Left colon (tissue), 2 donors: ENCODE data around the gene TEC. TPM values are rescaled to one million over a fixed set of nuclear protein-coding genes. Genes with fewer than 3 reads are reported as not detected.

ENCODE experiments used
- ATAC-seq: fragments of 200-7000 bp; cut with Tn5 transposase; one replicate; pipeline ENCODE4 v1.9.1; 2020; ENCODE audit warnings: mild to moderate bottlenecking, moderate library complexity
- DNase-seq, 2 donors: peaks; one replicate each; pipeline ENCODE4 v3.0.0-alpha.2; 2020
- intact Hi-C, 2 donors: fragments of 100-400 bp; cut with DNase I in 1 of 2; cut with micrococcal nuclease in 1 of 2; formaldehyde crosslinking; loops; one replicate each; pipeline versions ENCODE4 v1.11.2 to v1.14.0; 2022; cut with DNase I, micrococcal nuclease
- total RNA-seq, 2 donors: library from RNA; stranded (reverse); fragmentation: NEBNext Ultra II Directional; extraction: Animal tissue kit (Norgen Biotek cat#: 25700); gene quantifications; one replicate each; pipeline ENCODE4 v1.2.1, GENCODE V29; 2021
- donor health status: DM: no; HTN: no; CAD: no.
- donor health status: DM: yes; HTN: yes; CAD: no.

TEC gene
- total RNA-seq, 2 donors from 2014 or later, result 3.1 to 3.6 TPM

- intact Hi-C loops, result no loop called here
- DNase-seq, result no peak
Observed at GRCh38 chr4:48138936-48139335, 130.7 kb downstream of the TEC start.

DNA sequence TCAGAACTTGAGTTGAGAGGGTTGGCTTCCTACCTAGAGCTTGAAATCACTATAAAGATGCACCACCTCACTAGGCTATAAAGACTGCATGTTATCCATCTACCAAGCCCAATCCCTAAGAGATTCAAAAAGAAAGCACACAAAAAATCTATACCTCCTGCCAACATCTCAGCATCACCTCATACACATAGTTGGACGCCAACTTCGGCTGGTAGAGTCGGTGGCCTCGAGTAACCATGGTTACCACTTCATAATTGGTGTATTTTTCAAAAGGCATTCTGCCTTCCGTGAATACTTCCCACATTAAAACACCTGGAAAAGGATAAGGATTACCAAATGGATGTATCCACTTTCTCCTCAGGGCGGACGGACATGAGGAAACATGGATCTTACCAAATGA is 131.1 kb downstream of the TEC start:
- no peak for DNase-seq
- intact Hi-C loops, result no loop called here
- ATAC-seq, result no peak

More at GRCh38 chr4:48138936-48139335, 130.7 kb downstream of the TEC start:
- ATAC-seq, result peak; percentile 70

GRCh38 chr4:48137846-48138245 is 131.8 kb downstream of the TEC start:
- ATAC-seq, result no peak
- DNase-seq, result no peak
- intact Hi-C loops, result no loop called here

GRCh38 chr4:48134081-48134480 is 135.6 kb downstream of the TEC start, which contains the start of gene TXK:
TSS of gene TXK (minus strand) at chr4:48134250. CDS start at chr4:48134170, 80 bp downstream.
- intact Hi-C loops, result no loop called here
- ATAC-seq (no peak), DNase-seq (no peak)

GRCh38 chr4:48133669-48134068 is 136.0 kb downstream of the TEC start:
- DNase-seq (no peak), ATAC-seq (no peak)
- intact Hi-C loops, result no loop called here

GRCh38 chr4:48131736-48132135 is 137.9 kb downstream of the TEC start:
- intact Hi-C loops, result no loop called here

GRCh38 chr4:48130100-48130499 is 139.5 kb downstream of the TEC start:
- intact Hi-C loops, result no loop called here
- DNase-seq (no peak), ATAC-seq (no peak)

More at GRCh38 chr4:48131736-48132135, 137.9 kb downstream of the TEC start:
- ATAC-seq (no peak), DNase-seq (no peak)

DNA sequence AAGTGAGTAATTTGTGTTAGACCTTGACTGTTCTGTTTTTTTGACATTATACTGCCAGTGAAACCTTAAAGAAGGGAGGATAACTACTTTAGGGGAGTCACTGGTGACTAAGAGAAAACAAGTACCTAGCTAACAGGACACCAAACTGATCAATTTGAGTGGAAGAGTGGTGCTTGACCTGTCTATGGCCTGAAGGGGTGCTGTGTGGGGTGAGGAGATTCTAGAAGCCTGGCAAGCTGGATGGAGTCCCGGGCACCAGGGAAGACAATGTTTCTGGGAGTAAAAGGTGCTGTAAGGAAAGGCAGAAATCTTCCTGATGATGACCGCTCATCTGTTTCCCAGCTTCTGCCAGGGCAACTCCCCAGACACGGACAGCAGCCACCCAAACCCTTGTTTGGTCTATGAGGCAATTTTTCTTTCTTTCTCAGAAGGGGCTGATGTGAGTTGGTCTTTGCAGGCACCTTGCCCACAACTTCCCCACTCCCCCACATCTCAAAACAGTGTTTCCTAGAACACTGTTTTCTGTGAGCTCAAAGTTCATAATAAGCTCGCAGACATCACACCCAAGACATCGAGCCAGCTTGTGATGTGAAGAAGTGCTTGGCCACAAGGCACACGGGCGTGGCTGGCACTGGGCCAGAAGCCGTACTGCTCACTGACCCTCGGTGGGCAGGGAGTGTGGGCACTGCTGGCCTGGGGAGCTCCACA is 140.2 kb downstream of the TEC start:
- DNase-seq, result peak; percentile 33 to 61
- intact Hi-C loops, result no loop called here
- ATAC-seq, result peak; percentile 61

GRCh38 chr4:48127682-48128404 is 141.8 kb downstream of the TEC start:
- DNase-seq, result peak; percentile 42 to 65
- ATAC-seq, result peak; percentile 74
- intact Hi-C loops, result no loop called here

GRCh38 chr4:48127231-48127630 is 142.4 kb downstream of the TEC start:
- ATAC-seq (peak; percentile 64), DNase-seq (no peak)
- intact Hi-C loops, result no loop called here

DNA sequence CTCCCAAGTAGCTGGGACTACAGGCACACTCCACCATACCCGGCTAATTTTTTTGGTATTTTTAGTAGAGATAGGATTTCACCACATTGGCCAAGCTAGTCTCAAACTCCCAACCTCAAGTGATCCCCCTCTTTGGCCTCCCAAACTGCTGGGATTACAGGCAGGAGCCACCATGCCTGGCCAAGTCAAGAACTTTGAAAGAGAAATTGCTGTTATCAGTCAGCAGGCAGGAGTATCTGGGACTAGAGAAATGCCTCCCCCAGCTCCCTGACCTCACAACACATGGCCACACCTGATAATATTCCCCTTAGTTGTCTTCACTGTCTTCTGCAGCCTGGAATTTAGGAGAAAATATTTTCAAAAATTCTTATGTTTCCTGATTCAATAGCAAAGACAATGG is 143.0 kb downstream of the TEC start:
- ATAC-seq (no peak), DNase-seq (no peak)
- intact Hi-C loops, result no loop called here

- DNase-seq (no peak), ATAC-seq (no peak)
- intact Hi-C loops, result no loop called here
Observed at GRCh38 chr4:48124870-48125269, 144.8 kb downstream of the TEC start.

GRCh38 chr4:48122756-48123155 is 146.9 kb downstream of the TEC start:
- DNase-seq (no peak), ATAC-seq (no peak)
- intact Hi-C loops, result no loop called here

DNA sequence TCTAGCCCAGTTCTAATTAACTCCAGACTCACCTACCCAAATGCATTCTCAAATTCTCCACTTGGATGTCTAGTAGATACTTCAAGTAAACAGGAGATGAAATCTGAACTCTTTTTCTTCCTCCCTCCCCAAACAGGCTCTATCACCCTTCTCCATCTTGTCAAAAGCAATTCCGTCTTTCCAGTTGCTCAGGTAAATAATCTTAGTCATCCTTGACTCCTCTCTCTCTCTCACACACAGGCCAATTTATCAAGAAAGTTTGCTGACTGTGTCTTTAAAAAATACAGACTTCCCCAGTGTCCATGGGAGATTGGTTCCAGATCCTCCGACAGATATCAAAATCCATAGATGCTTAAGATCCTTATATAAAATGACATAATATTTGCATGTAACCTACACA is 148.5 kb downstream of the TEC start:
- ATAC-seq, result no peak
- intact Hi-C loops, result no loop called here
- DNase-seq, result no peak

DNA sequence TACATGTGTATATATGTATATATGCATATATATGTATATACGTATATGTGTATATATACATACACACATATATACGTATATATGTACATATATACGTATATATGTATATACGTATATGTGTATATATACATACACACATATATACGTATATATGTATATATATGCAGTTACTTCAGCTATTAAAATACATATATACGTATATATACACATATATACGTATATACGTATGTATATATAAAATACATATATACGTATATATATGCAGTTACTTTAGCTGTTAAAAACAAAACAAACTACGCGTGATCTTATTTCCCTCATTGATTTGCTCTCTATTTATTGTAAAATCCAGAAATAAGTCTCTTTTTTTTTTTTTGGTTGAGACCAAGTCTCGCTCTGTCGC is 149.5 kb downstream of the TEC start:
- ATAC-seq, result no peak
- DNase-seq, result no peak
- intact Hi-C loops, result no loop called here

DNA sequence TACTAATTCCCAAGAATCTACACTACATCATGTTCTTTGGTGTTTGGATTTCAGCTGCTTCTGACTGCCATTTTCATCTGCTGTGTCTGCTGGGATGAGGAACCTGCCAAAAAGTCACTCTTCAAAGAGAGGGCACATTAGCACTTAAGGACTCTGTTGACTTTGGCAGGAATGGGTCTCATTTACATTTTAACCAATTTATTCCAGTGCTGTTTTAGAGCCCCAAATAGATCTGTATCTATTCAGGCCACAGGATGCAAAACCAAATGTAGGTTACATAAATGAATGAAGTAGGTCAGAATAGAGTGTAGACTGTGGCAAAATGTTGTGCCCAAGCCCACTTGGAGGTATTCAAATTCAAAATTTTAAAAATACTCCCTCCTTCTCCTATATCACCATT is 150.0 kb downstream of the TEC start:
- intact Hi-C loops, result no loop called here

GRCh38 chr4:48118081-48118480 is 151.6 kb downstream of the TEC start:
- DNase-seq (no peak), ATAC-seq (peak; percentile 61)
- intact Hi-C loops, result no loop called here

More for the DNA sequence above, 150.0 kb downstream of the TEC start:
- DNase-seq (no peak), ATAC-seq (no peak)

DNA sequence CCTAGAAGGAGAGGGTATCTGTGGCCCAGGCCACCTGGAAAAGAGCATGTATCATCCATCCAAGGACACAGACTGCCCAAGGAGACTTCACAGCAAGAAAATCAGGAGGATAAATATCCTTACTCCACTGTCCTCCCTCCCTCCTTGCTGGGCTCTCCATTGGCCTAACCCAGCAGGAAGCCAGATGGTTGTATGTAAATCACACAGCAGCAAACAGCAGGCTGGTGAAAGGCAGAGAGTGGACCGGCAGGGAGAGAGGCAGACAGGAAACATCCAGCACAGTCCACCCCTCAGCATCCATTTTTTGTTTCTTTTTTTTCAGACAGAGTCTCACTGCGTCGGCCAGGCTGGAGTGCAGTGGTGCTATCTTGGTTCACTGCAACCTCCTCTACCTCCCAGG is 153.1 kb downstream of the TEC start:
- DNase-seq (no peak), ATAC-seq (no peak)
- intact Hi-C loops, result no loop called here

DNA sequence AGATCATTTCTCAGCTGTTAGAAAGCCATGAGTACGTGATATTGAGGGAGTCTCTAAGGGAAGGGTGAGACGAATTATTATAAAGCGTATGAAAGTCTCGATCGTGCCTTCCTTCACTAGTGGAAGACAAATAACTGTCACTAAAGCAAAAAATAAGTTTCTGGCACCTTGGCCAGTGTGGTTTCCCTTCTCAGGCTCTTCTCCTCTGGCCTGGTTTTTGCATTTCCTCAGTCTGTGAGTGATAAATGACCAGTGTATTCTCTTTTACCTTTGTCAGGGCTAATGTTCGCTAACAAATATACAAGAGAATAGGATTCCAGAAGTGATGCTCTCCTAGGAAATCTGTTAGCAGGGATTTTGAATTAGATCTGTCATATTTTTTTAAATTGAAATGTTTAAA is 155.2 kb downstream of the TEC start:
- ATAC-seq (no peak), DNase-seq (no peak)
- intact Hi-C loops, result no loop called here

- ATAC-seq, result no peak
- intact Hi-C loops, result no loop called here
- DNase-seq, result no peak
Observed at GRCh38 chr4:48112017-48112667, 157.5 kb downstream of the TEC start.
